Nephron progenitor cell (in vitro differentiated cells): ENCODE measurements around the gene KRTAP5-4.

Source experiments
- DNase-seq: peaks from one replicate; pipeline ENCODE4 v3.0.0; 2021
- H3K27ac Mint-ChIP-seq: 2 replicates; pipeline ENCODE4 v1.8.0; 2021; ENCODE audit warnings: mild to moderate bottlenecking, moderate library complexity, mixed read lengths
- H3K27me3 Mint-ChIP-seq: 2 replicates; pipeline ENCODE4 v1.8.0; 2021; ENCODE audit warnings: mild to moderate bottlenecking, low read depth, mixed read lengths; ENCODE audit not compliant: poor library complexity
- H3K36me3 Mint-ChIP-seq: 2 replicates; pipeline ENCODE4 v1.8.0; 2021; ENCODE audit warnings: low read depth, mixed read lengths
- H3K4me1 Mint-ChIP-seq: 2 replicates; pipeline ENCODE4 v1.8.0; 2021; ENCODE audit warnings: mixed read lengths
- H3K4me3 Mint-ChIP-seq: 2 replicates; pipeline ENCODE4 v1.8.0; 2021; ENCODE audit warnings: mild to moderate bottlenecking, moderate library complexity, mixed read lengths
- H3K9me3 Mint-ChIP-seq: 2 replicates; pipeline ENCODE4 v1.8.0; 2021; ENCODE audit warnings: mild to moderate bottlenecking, moderate library complexity, mixed read lengths
- CTCF ChIP-seq: fragments of 200-600 bp; sonication (generic); IDR thresholded peaks from 2 replicates; pipeline ENCODE4 v1.5.0; 2021; ENCODE audit warnings: antibody characterized with exemption

KRTAP5-4 gene

DNA sequence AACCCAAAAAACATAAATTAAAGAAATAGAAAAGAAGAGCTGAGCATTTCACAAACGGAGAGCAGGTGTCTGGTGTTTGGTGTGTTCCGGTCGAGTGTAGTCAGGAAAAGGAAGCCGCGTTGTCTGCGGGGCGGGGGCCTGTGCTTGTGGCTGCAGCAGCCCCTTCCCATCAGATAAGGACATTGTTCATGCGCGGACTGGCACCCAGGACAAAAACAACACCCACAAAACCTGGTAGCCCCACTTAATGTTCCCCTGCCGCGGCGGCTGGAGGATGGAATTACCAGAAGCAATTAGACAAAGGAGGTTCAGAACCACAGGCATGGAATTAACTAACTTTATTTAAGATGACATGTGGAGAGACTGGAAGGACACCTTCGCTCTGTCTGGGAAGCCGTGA lies 37.6 kb upstream of the KRTAP5-4 start:
- no peaks in the 10 kb centered on the region for H3K36me3 Mint-ChIP-seq
- H3K27ac Mint-ChIP-seq, result peak overlapping the region; percentile 19
- no peak for TF ChIP-seq CTCF
- peaks cover 21% of the 10 kb centered on the region for H3K4me1 Mint-ChIP-seq
- H3K27me3 Mint-ChIP-seq, result peaks cover 22% of the 10 kb centered on the region
- H3K4me3 Mint-ChIP-seq, result no peak overlapping the region
- no peak for DNase-seq
- no peaks in the 10 kb centered on the region for H3K9me3 Mint-ChIP-seq

GRCh38 chr11:1656670-1657069 lies 34.7 kb upstream of the KRTAP5-4 start:
- H3K9me3 Mint-ChIP-seq, result no peaks in the 10 kb centered on the region
- H3K27me3 Mint-ChIP-seq, result peaks cover 16% of the 10 kb centered on the region
- no peak for DNase-seq
- H3K27ac Mint-ChIP-seq, result no peak overlapping the region
- no peak overlapping the region for H3K4me3 Mint-ChIP-seq
- peaks cover 32% of the 10 kb centered on the region for H3K4me1 Mint-ChIP-seq
- no peaks in the 10 kb centered on the region for H3K36me3 Mint-ChIP-seq
- TF ChIP-seq CTCF, result no peak

GRCh38 chr11:1656061-1656441 lies 34.1 kb upstream of the KRTAP5-4 start:
- peaks cover 18% of the 10 kb centered on the region for H3K27me3 Mint-ChIP-seq
- DNase-seq, result no peak

GRCh38 chr11:1655168-1656060 lies 33.5 kb upstream of the KRTAP5-4 start:
- Mint-ChIP-seq H3K36me3 (no peaks in the 10 kb centered on the region), H3K27ac (no peak overlapping the region), H3K9me3 (no peaks in the 10 kb centered on the region), H3K27me3 (peaks cover 21% of the 10 kb centered on the region), H3K4me3 (no peak overlapping the region), H3K4me1 (peaks cover 31% of the 10 kb centered on the region)
- TF ChIP-seq CTCF, result no peak
- DNase-seq, result no peak

More at GRCh38 chr11:1656061-1656441, 34.1 kb upstream of the KRTAP5-4 start:
- TF ChIP-seq CTCF, result no peak
- no peaks in the 10 kb centered on the region for H3K9me3 Mint-ChIP-seq
- H3K4me3 Mint-ChIP-seq, result no peak overlapping the region
- H3K36me3 Mint-ChIP-seq, result no peaks in the 10 kb centered on the region
- peaks cover 32% of the 10 kb centered on the region for H3K4me1 Mint-ChIP-seq
- H3K27ac Mint-ChIP-seq, result no peak overlapping the region

- peaks cover 20% of the 10 kb centered on the region for H3K27me3 Mint-ChIP-seq
- no peak for DNase-seq
- H3K4me3 Mint-ChIP-seq, result no peak overlapping the region
- no peaks in the 10 kb centered on the region for H3K9me3 Mint-ChIP-seq
- TF ChIP-seq CTCF, result no peak
- no peaks in the 10 kb centered on the region for H3K36me3 Mint-ChIP-seq
- peaks cover 23% of the 10 kb centered on the region for H3K4me1 Mint-ChIP-seq
- H3K27ac Mint-ChIP-seq, result no peak overlapping the region
Measured at GRCh38 chr11:1654388-1655167, 32.6 kb upstream of the KRTAP5-4 start.
